HL-60 (cell line): ENCODE data around the gene ZSWIM4.

Experiments used
- DNase-seq, 2 experiments: peaks; one replicate each; pipeline ENCODE4 v3.0.0-alpha.2; 2010 to 2020; ENCODE audit warnings: low read depth in 1 of 2, low spot score in 1 of 2
- H3K27ac ChIP-seq: fragments of 250-450 bp; sonication (Bioruptor Pico); replicated peaks from 2 replicates; pipeline ENCODE4 v1.5.1; 2020; ENCODE audit warnings: mild to moderate bottlenecking, moderate library complexity
- H3K27me3 ChIP-seq: fragments of 250-450 bp; sonication (Bioruptor Pico); 2 replicates; pipeline ENCODE4 v1.5.1; 2021; ENCODE audit warnings: mild to moderate bottlenecking, moderate library complexity; ENCODE audit not compliant: insufficient read depth, poor library complexity, severe bottlenecking
- H3K4me3 ChIP-seq: replicated peaks from 2 replicates; pipeline ENCODE4 v1.5.1; 2011; ENCODE audit warnings: mild to moderate bottlenecking, control low read depth, low read length; ENCODE audit not compliant: insufficient read depth
- GABPA ChIP-seq: IDR thresholded peaks from 2 replicates; pipeline ENCODE4 v1.6.1; 2012; ENCODE audit warnings: low read depth
- POLR2AphosphoS5 ChIP-seq: IDR thresholded peaks from 2 replicates; pipeline ENCODE4 v1.6.1; 2012; ENCODE audit warnings: low read depth
- SPI1 ChIP-seq: IDR thresholded peaks from 2 replicates; pipeline ENCODE4 v1.6.1; 2012; ENCODE audit warnings: low read depth, mild to moderate bottlenecking, borderline replicate concordance
- TF ChIP-seq, protein P1 (sequence below): IDR thresholded peaks from one replicate; pipeline ENCODE4 v1.5.1; 2011; ENCODE audit warnings: low read length, control low read depth, inconsistent platforms; ENCODE audit not compliant: insufficient read depth
- TF ChIP-seq, protein P2 (sequence below): IDR thresholded peaks from 2 replicates; pipeline ENCODE4 v1.6.1; 2012; ENCODE audit warnings: low read depth; ENCODE audit not compliant: insufficient replicate concordance

ZSWIM4 gene

DNA sequence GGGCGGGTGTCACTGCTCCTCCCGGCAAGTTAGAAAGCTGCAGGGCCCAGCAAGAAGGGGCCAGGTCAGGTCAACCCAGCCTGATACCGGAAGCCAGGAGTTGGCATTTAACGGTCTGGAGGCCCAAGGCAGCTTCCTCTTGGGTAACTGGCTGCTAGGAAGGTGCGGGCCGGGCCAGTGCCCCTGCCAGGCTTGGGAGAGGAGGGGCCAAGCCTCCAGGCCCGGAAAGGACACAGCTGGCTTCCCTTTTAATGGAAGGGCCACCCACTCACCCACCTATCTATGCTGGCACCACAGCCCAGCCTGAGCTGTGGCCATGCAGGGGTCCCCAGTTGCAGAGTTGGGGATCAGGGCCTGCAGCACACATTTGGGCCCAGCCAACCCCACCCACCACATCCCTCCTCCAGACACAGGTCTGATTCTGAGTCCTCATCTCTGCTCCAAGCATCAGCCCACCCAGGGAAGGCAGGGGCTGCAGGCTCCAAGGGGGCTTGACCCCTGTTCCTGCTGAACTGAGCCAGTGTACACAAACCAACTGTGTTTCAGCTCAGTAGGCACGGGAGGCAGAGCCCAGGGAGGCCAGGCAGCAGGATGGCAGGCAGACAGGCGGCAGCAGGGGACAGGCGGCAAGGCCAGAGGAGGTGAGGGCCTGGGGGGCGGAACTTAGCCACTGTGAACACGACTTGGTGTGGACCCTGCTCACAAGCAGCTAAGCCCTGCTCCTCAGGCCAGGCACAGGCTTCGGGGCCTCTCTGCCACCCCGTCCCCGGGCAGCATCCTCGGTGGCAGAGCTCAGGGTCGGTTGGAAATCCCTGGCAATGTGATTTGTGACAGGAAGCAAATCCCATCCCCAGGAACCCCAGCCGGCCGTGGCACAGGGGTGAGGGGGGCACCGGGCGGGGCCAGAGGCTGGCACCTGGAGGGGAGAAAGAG lies 40.8 kb downstream of the ZSWIM4 start:
- H3K27ac ChIP-seq: peak overlapping the region; percentile 98
- H3K27me3 ChIP-seq: no peaks in the 10 kb centered on the region
- TF ChIP-seq, protein P1, sequence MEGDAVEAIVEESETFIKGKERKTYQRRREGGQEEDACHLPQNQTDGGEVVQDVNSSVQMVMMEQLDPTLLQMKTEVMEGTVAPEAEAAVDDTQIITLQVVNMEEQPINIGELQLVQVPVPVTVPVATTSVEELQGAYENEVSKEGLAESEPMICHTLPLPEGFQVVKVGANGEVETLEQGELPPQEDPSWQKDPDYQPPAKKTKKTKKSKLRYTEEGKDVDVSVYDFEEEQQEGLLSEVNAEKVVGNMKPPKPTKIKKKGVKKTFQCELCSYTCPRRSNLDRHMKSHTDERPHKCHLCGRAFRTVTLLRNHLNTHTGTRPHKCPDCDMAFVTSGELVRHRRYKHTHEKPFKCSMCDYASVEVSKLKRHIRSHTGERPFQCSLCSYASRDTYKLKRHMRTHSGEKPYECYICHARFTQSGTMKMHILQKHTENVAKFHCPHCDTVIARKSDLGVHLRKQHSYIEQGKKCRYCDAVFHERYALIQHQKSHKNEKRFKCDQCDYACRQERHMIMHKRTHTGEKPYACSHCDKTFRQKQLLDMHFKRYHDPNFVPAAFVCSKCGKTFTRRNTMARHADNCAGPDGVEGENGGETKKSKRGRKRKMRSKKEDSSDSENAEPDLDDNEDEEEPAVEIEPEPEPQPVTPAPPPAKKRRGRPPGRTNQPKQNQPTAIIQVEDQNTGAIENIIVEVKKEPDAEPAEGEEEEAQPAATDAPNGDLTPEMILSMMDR: no peak
- TF ChIP-seq GABPA: peak; percentile 61
- TF ChIP-seq, protein P2, sequence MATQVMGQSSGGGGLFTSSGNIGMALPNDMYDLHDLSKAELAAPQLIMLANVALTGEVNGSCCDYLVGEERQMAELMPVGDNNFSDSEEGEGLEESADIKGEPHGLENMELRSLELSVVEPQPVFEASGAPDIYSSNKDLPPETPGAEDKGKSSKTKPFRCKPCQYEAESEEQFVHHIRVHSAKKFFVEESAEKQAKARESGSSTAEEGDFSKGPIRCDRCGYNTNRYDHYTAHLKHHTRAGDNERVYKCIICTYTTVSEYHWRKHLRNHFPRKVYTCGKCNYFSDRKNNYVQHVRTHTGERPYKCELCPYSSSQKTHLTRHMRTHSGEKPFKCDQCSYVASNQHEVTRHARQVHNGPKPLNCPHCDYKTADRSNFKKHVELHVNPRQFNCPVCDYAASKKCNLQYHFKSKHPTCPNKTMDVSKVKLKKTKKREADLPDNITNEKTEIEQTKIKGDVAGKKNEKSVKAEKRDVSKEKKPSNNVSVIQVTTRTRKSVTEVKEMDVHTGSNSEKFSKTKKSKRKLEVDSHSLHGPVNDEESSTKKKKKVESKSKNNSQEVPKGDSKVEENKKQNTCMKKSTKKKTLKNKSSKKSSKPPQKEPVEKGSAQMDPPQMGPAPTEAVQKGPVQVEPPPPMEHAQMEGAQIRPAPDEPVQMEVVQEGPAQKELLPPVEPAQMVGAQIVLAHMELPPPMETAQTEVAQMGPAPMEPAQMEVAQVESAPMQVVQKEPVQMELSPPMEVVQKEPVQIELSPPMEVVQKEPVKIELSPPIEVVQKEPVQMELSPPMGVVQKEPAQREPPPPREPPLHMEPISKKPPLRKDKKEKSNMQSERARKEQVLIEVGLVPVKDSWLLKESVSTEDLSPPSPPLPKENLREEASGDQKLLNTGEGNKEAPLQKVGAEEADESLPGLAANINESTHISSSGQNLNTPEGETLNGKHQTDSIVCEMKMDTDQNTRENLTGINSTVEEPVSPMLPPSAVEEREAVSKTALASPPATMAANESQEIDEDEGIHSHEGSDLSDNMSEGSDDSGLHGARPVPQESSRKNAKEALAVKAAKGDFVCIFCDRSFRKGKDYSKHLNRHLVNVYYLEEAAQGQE: peak; percentile 38
- peak; percentile 64; the same call in 1 of the 2 replicates for TF ChIP-seq SPI1
- TF ChIP-seq POLR2AphosphoS5: peak; percentile 87
- peak overlapping the region; percentile 9; the same call in 1 of the 2 replicates for H3K4me3 ChIP-seq
- peak; percentile 96 to 98 for DNase-seq

DNA sequence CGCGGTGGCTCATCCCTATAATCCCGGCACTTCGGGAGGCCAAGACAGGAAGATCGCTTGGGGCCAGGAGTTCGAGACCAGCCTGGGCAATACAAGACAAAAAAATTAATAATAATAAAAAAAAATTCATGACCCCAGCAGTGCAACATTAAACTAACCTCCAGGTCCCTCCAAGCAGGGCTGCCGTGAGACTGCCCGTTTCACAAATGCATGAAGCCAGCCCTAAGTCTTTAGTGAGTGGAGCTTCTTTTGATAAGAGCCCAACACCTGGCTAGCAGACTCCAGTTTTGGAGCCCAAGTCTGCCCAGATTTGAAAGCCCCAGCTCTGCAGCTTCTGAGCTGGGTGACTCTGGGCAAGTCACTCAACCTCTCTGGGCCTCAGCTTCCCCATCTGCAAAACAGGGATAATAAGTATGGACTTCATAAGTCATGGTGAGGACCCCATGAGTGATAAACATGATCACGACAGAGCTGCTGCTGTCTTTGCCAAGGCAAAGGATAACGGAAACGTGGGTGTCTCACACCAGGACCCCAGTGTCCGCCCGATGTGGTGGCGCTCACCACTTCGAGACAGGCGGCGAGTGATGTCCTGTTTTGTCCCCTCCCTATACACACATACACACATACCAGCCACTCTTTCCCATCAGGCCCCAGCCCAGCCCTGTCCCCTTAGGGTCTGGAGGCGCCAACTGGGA lies 43.3 kb downstream of the ZSWIM4 start:
- DNase-seq: no peak
- Histone ChIP-seq H3K27ac (peak overlapping the region; percentile 98), H3K27me3 (no peaks in the 10 kb centered on the region), H3K4me3 (peak overlapping the region; percentile 82)
- TF ChIP-seq GABPA (no peak), SPI1 (no peak), POLR2AphosphoS5 (no peak; the same call in none of the 2 replicates)
- TF ChIP-seq, protein P1: no peak
- TF ChIP-seq, protein P2: peak; percentile 52

DNA sequence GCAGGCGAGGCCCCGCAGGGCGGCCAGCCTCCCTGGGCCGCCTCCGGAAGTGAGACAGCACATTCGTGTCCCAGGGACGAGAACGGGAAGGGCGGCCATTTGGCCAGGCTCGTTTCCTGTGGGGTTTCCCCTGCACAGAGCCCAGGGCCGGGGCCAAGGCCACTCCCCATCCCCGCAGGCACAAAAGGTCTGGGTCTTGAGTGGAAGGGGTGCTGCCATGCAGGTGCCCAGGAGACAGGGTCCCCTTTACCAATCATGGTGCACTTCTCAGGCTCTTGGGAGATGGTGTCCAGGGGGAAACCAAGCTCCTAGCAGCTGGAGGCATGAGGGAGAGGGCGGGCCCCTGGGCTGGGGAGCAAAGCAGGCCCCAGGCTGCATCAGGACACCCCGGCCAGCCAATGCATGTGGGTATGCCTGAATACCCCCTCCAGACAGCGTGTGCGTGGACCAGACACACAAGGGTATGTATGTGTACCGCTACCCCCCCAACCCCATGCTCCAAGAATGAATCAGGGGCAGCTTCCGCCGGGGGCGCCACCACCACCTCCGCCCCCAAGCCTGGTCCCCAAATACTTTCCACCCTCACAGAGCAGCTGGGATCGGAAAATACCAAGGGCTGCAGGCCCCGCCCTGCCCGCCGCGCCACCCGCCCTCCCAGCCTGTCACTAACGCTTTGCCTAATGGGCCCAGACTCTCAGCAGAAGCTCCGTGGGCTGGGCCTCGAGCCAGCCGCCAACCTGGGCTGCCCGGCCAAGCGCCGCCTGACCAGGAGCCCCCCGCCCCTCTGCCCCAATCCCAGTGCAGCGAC lies 44.1 kb downstream of the ZSWIM4 start:
- Histone ChIP-seq H3K27me3 (no peaks in the 10 kb centered on the region), H3K27ac (peak overlapping the region; percentile 98), H3K4me3 (peak overlapping the region; percentile 82)
- peak; percentile 93 to 94 for DNase-seq
- TF ChIP-seq, protein P1: no peak
- TF ChIP-seq GABPA: peak; percentile 64; the same call in 1 of the 2 replicates
- peak; percentile 85 for TF ChIP-seq POLR2AphosphoS5
- TF ChIP-seq, protein P2: no peak
- TF ChIP-seq SPI1: peak; percentile 33; the same call in 1 of the 2 replicates
